GM12892 (cell line): ENCODE results near the gene LILRB3.

Experiments used
- POLR2A ChIP-seq: IDR thresholded peaks from 2 replicates; pipeline ENCODE4 v1.6.1; 2011; ENCODE audit warnings: low read depth, low read length, control low read depth
- POLR2AphosphoS5 ChIP-seq: IDR thresholded peaks from 2 replicates; pipeline ENCODE4 v1.6.1; 2011; ENCODE audit warnings: low read depth, low read length, control low read depth
- TAF1 ChIP-seq: IDR thresholded peaks from 2 replicates; pipeline ENCODE4 v1.6.1; 2011; ENCODE audit warnings: low read depth, mild to moderate bottlenecking, control low read depth, low read length, borderline replicate concordance

DNA sequence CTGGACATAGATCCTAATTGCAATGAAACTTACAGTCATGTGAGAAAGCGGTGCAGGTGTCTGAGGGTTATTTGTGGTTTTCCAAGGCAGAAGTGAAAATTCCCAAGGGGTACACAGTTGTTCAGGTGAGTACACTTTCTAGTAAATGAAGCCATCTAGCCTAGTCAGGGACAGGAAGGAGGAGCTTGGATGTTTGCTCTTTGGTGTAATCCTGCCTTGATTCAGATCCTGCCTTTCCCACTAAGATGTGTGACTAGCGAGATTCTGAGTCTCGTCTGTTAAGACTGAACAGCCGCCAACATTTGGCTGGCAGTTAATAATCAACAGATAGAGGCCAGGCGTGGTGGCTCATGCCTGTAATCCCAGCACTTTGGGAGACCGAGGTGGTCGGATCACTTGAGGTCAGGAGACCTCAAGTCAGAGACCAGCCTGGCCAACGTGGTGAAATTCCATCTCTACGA lies 19.6 kb downstream of the LILRB3 start:
- TF ChIP-seq POLR2AphosphoS5 (no peak), POLR2A (no peak), TAF1 (no peak)
